T-helper 17 cell (primary cell): Measurements from ENCODE around the gene ENTREP1. TPM values are rescaled to one million over a fixed set of nuclear protein-coding genes. Genes with fewer than 3 reads are reported as not detected.

Experiments
- ATAC-seq: fragments of 150-1000 bp; cut with Tn5 transposase; 2 replicates; pipeline ENCODE4 v1.10.0; 2021; ENCODE audit warnings: mild to moderate bottlenecking, moderate library complexity
- DNase-seq, 3 donors: peaks; one replicate each; pipeline versions ENCODE4 v3.0.0 to v3.0.0-alpha.2; 2020 to 2021
- H3K9me3 ChIP-seq: one replicate; pipeline ENCODE4 v1.7.0; 2013; ENCODE audit warnings: low read length, mild to moderate bottlenecking; ENCODE audit not compliant: control insufficient read depth, poor library complexity, severe bottlenecking
- H3K27ac Mint-ChIP-seq: one replicate; pipeline ENCODE4 v1.8.0; 2022; ENCODE audit warnings: mild to moderate bottlenecking, moderate library complexity, mixed read lengths
- H3K27me3 Mint-ChIP-seq: one replicate; pipeline ENCODE4 v1.8.0; 2022; ENCODE audit warnings: mixed read lengths
- H3K36me3 Mint-ChIP-seq: one replicate; pipeline ENCODE4 v1.8.0; 2022; ENCODE audit warnings: low read depth, mixed read lengths
- H3K4me1 Mint-ChIP-seq: one replicate; pipeline ENCODE4 v1.8.0; 2022; ENCODE audit warnings: mild to moderate bottlenecking, mixed read lengths
- H3K4me3 Mint-ChIP-seq: one replicate; pipeline ENCODE4 v1.8.0; 2022; ENCODE audit warnings: mild to moderate bottlenecking, moderate library complexity, mixed read lengths
- total RNA-seq, 4 donors: library from RNA in 2 of 4; stranded (reverse) in 2 of 4; gene quantifications; one replicate each; pipeline ENCODE4 v1.2.3 and lab custom pipeline; 2022 to 2026

Gene ENTREP1
- total RNA-seq, 2 donors from 2014 or later: 0.77 TPM; not detected in 1

DNA sequence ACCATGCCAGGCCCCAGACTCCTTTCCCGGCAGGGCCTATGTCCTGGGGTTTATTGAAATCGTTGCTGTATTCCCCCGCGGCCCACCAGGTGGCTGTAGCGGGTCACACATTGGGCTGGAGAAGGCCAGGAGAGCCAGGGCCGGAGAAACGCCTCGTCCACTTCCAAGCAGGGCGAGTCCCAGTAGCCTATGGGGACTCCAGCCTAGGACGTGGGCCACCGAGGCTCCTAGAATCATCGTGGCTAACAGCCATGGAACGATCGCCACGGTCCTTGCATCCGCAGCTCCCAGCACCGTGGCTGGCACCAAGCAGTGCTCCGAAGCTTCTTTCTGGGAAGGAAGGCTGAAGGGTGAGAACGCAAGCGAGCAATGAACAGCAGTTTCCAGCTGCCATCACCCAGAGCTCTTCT lies 87.7 kb downstream of the ENTREP1 start:
- DNase-seq: no peak
- H3K9me3 ChIP-seq: no peaks in the 10 kb centered on the region
- no peak for ATAC-seq
- H3K27me3 Mint-ChIP-seq: peaks cover 30% of the 10 kb centered on the region
- H3K36me3 Mint-ChIP-seq: no peaks in the 10 kb centered on the region
- no peak overlapping the region for H3K4me3 Mint-ChIP-seq
- no peaks in the 10 kb centered on the region for H3K4me1 Mint-ChIP-seq
- no peak overlapping the region for H3K27ac Mint-ChIP-seq

DNA sequence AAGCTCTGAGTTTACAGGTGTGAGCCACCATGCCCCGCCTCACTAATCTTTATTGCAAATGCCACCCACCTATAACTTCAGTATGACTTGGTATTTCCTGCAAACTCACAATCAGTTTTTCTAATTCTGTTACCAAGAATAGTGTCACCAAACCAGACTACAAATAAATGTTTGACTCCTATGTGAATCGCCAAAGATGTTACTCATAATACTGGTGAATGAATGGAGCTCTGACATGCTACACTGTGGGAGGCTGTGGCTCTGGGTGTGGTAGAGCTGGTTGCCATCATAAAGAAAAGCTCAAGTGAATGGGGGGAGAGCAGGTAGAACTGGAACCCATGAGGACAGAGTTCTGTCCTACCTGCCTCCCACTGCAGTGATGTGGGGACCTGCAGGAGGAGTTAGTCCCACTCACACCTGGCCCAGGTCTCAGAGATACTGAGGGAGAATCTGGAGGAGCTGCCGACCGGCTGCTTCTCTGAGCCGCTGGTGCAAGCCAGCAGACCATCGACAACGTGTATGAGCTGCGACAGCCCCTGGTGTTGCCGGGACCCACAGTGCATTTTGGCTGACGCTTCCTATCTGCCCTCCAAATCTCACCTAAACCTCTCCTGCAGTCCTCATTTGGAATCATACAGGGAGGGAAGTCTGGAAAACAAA lies 95.7 kb downstream of the ENTREP1 start:
- no peaks in the 10 kb centered on the region for H3K36me3 Mint-ChIP-seq
- no peak for DNase-seq

DNA sequence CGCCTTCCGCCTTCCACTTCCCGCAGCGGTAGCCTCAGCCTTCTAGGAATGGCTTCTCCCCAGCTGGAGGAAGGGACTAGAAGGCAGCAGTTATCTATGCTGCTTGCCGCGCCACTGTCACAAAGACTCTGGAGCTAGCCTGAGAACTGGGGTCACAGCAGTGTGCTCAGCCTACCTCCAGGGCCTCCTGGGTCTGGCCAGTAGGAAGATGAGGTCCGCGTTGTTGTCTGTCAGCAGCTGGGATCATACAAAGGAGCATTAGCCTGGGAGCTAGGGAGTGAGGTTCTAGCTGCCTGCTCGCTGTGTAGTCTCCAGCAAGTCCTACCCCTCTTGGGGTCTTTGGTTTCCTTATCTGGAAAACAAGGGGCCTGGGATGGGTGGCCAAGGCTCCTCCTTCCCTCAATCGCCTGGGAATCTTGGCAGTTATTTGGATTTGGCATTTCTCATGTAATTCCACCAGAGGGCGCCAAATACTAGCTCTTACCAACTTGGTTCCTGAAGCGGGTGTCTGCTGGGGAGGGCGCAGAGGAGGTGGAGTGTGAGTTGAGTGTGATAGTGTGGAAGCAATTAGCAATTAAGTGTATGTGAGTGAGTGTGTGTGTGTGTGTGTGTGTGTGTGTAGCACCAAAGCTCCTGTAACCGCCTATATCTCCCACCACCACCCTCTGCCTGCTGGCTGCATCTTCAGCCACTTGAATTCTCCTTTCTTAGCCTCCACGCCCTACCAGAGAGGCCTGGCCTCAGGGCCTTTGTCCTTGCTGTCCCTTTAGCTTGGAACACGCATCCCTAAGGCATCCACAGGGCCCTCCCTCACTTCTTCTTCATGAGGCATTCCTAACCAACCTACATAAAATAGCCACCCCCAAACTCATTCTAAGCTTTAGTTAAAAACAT lies 97.1 kb downstream of the ENTREP1 start:
- Mint-ChIP-seq H3K4me1 (peaks cover 8% of the 10 kb centered on the region), H3K27ac (no peak overlapping the region), H3K4me3 (no peak overlapping the region)

More for the DNA sequence above, 95.7 kb downstream of the ENTREP1 start:
- H3K27me3 Mint-ChIP-seq: peaks cover 27% of the 10 kb centered on the region
- H3K4me3 Mint-ChIP-seq: no peak overlapping the region
- peaks cover 8% of the 10 kb centered on the region for H3K4me1 Mint-ChIP-seq
- no peak for ATAC-seq
- H3K27ac Mint-ChIP-seq: peak overlapping the region; percentile 4
- H3K9me3 ChIP-seq: no peaks in the 10 kb centered on the region

DNA sequence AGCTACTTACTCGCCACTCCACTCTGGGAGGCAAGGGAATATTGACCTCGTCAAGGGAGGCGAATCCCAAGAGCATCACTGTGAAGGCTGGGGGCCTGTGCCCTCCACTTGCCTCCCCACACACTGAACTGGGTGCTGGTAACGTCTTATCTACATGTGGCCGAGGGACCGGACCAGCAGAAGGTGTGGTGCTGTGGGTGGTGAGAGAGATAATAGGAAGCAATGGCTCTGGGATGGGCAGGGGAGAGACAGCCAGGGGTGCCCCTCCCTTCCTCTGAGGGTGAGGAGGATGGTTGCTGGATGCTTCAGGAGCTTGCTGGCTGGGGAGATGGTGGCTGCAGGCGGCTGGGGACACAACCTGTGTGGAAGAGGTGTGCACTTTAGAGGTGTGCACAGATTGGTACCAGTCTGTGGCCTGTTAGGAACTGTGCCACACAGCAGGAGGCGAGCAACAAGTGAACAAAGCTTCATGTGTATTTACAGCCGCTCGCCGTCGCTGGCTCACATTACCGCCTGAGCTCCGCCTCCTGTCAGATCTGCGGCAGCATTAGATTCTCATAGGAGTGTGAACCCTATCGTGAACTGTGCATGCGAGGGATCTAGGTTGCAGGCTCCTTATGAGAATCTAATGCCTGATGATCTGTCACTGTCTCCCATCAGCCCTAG lies 100.3 kb downstream of the ENTREP1 start:
- Mint-ChIP-seq H3K4me3 (no peak overlapping the region), H3K4me1 (peaks cover 8% of the 10 kb centered on the region), H3K36me3 (peaks cover 4% of the 10 kb centered on the region), H3K27ac (peak overlapping the region; percentile 68), H3K27me3 (peaks cover 20% of the 10 kb centered on the region)
- ATAC-seq (no peak), DNase-seq (no peak)
- H3K9me3 ChIP-seq: no peaks in the 10 kb centered on the region

More for the DNA sequence above, 97.1 kb downstream of the ENTREP1 start:
- Mint-ChIP-seq H3K36me3 (no peaks in the 10 kb centered on the region), H3K27me3 (peaks cover 27% of the 10 kb centered on the region)
- ATAC-seq (peak; percentile 74), DNase-seq (peak in 1 of 3 donors; percentile 33)
- H3K9me3 ChIP-seq: no peaks in the 10 kb centered on the region

DNA sequence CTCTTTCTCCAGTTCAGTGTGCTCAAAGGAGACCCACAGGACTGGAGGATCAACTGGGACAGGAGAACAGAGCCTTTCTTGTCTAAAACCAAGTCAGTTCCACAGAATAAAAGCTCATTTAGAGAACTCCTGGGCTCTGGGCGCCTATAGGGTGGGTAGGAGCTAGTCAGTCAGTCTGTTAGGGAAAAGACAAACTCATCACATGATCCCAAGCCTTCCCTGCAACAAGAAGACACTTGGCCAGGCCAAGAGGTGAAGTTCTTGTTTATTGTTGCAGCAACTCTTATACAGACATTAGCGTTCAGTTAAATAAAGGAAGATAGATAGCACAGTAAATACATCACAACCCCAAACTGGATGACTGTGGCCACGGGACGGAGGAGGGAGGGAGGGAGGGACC lies 102.3 kb downstream of the ENTREP1 start:
- no peak for DNase-seq
- peaks cover 9% of the 10 kb centered on the region for H3K4me1 Mint-ChIP-seq
- no peaks in the 10 kb centered on the region for H3K9me3 ChIP-seq
- peaks cover 5% of the 10 kb centered on the region for H3K27me3 Mint-ChIP-seq
- ATAC-seq: no peak
- H3K27ac Mint-ChIP-seq: no peak overlapping the region
- no peak overlapping the region for H3K4me3 Mint-ChIP-seq
- peaks cover 4% of the 10 kb centered on the region for H3K36me3 Mint-ChIP-seq

DNA sequence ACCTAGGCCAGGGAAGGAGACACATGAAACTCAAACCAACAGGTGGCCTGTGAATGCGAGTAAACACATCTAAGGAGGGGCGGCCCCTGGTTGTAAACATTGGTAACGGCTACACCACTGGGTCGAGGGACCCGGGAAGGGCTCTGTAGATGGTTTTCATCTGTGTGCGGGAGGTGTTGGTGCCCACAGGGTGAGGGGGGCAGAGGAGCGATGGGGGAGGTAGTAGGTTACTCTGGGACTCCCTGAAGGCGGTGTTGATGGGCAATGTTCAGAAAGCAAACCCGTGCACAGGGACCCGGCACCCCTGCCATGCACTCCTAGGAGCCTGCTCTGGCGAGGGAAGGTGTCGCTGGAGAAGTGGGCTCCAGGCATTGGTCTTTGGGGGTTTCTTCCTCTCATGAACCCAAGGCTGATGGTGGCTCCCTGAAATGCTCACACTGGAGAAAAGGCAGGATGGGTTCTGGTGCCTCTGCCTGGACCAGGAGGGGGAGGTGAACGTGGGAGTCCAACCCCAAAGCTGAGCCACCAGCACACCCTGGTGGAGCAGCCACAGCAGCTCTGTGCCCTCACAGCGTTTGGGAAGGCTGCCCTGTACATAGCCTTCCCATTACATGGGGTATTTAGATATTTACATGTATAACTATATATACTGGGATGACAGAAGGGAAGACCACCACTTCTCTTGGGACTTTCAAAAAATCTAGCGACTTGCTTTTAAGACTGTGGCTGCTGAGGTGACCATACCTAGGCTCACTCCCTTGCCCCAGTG lies 103.2 kb downstream of the ENTREP1 start:
- Mint-ChIP-seq H3K4me1 (peaks cover 6% of the 10 kb centered on the region), H3K27me3 (peaks cover 5% of the 10 kb centered on the region), H3K4me3 (no peak overlapping the region), H3K36me3 (peaks cover 4% of the 10 kb centered on the region), H3K27ac (no peak overlapping the region)
- ATAC-seq (no peak), DNase-seq (no peak)
- H3K9me3 ChIP-seq: no peaks in the 10 kb centered on the region

DNA sequence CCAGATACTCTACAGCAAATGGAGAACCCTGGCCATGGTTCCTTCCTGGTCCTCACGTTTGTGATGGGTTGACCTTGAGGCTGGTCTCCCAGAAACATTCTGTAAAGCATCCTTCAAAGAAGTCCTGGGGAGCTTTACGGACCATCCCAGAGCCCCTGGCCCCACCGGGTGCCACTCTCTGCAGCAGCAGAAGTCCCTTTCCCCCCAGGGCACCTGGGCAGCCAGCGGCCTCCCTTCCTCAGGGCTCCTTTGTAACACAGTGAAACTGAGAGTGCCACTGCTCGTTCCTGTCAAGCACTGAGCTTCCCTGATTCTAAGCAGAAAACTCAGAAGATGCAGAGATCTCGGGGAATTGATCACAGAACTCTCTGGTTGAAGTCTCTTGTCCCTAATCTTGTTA lies 104.3 kb downstream of the ENTREP1 start:
- H3K27ac Mint-ChIP-seq: peak overlapping the region; percentile 27
- no peak for ATAC-seq
- no peaks in the 10 kb centered on the region for H3K9me3 ChIP-seq

DNA sequence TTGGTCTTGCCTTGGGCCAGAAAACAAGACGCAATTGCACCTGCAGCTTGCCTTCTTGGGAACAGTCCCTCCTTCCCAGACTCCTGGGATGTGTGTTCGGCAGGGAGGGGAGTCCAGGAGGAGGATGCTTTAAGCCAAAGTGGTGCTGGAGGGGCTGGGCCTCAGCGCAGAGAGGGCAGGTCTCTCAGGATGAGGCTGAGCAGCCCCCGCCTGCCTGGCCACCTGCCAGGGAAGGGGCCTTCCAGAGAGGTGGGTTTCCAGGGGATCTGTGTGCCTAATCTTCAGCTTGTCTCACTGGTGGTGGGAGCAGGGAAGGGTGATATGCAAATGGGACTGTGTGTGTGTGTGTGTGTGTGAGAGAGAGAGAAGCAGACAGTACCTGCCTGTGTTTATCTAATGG lies 105.2 kb downstream of the ENTREP1 start:
- Mint-ChIP-seq H3K27me3 (peaks cover 5% of the 10 kb centered on the region), H3K4me3 (no peak overlapping the region), H3K36me3 (peaks cover 4% of the 10 kb centered on the region), H3K27ac (peak overlapping the region; percentile 27), H3K4me1 (peaks cover 3% of the 10 kb centered on the region)
- no peak for DNase-seq
- no peak for ATAC-seq
- no peaks in the 10 kb centered on the region for H3K9me3 ChIP-seq

More for the DNA sequence above, 104.3 kb downstream of the ENTREP1 start:
- no peak for DNase-seq
- peaks cover 4% of the 10 kb centered on the region for H3K36me3 Mint-ChIP-seq
- H3K27me3 Mint-ChIP-seq: peaks cover 5% of the 10 kb centered on the region
- peaks cover 6% of the 10 kb centered on the region for H3K4me1 Mint-ChIP-seq
- no peak overlapping the region for H3K4me3 Mint-ChIP-seq

DNA sequence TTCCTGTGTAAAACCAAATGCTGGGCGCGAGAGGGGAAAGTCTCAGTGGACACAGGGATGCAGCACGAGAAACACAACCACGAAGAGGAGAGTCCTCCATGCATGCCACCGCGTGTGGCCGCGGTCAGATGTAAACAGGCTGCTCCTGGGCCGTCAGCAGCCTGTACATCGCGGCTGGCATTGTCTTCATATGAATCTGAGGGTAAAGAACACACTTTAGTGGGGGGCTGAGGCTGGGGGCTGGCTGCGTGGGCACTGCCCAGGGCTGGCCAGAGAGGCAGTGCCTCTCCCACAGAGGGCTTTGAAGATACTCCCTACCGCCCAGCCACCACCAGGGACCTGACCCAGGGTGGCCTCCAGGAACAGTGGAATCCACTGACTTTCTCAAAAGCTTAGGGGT lies 106.2 kb downstream of the ENTREP1 start:
- ATAC-seq (no peak), DNase-seq (no peak)
- no peaks in the 10 kb centered on the region for H3K9me3 ChIP-seq
- Mint-ChIP-seq H3K4me3 (no peak overlapping the region), H3K36me3 (peaks cover 4% of the 10 kb centered on the region), H3K27ac (no peak overlapping the region), H3K27me3 (peaks cover 5% of the 10 kb centered on the region), H3K4me1 (peaks cover 3% of the 10 kb centered on the region)

DNA sequence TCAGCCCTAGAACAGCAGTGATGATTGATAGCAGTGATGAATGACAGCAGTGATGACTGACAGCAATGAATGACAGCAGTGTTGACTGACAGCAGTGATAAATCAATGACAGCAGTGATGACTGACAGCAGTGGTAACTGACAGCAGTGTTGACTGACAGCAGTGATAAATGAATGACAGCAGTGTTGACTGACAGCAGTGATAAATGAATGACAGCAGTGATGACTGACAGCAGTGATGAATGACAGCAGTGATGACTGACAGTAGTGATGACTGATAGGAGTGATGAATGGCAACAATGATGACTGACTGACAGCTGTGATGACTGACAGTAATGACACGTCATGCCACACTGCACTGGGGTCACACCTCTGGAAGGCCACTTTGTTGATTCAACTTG lies 106.8 kb downstream of the ENTREP1 start:
- no peak overlapping the region for H3K4me3 Mint-ChIP-seq
- peaks cover 5% of the 10 kb centered on the region for H3K27me3 Mint-ChIP-seq
- ATAC-seq (no peak), DNase-seq (no peak)
- no peak overlapping the region for H3K27ac Mint-ChIP-seq
- H3K9me3 ChIP-seq: no peaks in the 10 kb centered on the region
- peaks cover 3% of the 10 kb centered on the region for H3K4me1 Mint-ChIP-seq
- peaks cover 4% of the 10 kb centered on the region for H3K36me3 Mint-ChIP-seq

DNA sequence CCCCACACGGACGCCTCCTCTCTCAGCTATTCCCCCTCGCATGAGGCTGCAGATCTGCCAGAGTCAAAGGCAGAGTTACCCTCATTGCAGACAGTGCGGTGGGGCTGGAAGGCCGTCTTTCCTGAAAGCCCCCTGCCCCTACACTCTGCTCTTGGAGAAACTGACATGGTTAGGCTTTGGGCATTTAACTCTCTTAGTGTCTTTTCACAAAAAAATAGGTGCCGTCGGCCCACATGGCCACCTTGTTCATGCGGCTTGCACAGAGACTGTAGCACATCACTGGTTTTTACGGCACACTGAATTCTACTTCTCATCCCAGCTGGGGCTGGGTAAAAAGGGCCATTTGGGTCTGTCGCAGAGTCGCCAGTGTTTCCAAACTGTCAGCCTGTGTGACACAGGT lies 107.6 kb downstream of the ENTREP1 start:
- DNase-seq: no peak

DNA sequence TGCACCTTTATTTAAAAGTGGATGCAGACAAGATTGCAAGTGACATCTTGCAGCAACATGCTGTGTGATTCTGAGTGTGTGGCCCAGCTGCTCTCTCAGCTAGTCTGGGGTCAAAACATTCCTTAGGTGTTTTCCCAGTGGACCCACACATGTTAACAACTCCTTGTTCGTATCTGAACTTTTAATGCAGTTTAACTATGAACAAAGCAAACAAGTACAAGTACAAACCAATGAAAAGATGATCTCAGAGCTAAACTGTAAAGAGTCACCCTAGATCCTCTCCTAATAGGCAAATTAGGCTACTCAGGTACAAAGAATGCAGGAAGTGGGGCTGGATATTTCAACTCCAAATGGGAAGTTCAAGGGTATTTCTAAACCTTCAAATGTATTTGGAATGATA lies 108.4 kb downstream of the ENTREP1 start:
- Mint-ChIP-seq H3K36me3 (no peaks in the 10 kb centered on the region), H3K27me3 (peaks cover 5% of the 10 kb centered on the region), H3K4me1 (peaks cover 3% of the 10 kb centered on the region), H3K4me3 (no peak overlapping the region), H3K27ac (no peak overlapping the region)
- DNase-seq: no peak
- H3K9me3 ChIP-seq: no peaks in the 10 kb centered on the region
- no peak for ATAC-seq

More for the DNA sequence above, 107.6 kb downstream of the ENTREP1 start:
- Mint-ChIP-seq H3K4me1 (peaks cover 3% of the 10 kb centered on the region), H3K36me3 (peaks cover 4% of the 10 kb centered on the region), H3K27me3 (peaks cover 5% of the 10 kb centered on the region), H3K27ac (no peak overlapping the region), H3K4me3 (no peak overlapping the region)
- H3K9me3 ChIP-seq: no peaks in the 10 kb centered on the region
- ATAC-seq: no peak
